SKM-1 treated with dmso at 0.1 percent for 144 hours (cell line): ENCODE measurements around the gene MAGED4.
"Not testable (repeated sequence)": the region's sequence is repeated elsewhere in the genome, so short reads cannot be mapped to it uniquely, and the experiment has no call there.

ENCODE experiments used
- DNase-seq: peaks from one replicate; lab custom pipeline; 2025; ENCODE audit not compliant: unreplicated experiment; lab: John Stamatoyannopoulos, UW

Gene MAGED4, protein sequence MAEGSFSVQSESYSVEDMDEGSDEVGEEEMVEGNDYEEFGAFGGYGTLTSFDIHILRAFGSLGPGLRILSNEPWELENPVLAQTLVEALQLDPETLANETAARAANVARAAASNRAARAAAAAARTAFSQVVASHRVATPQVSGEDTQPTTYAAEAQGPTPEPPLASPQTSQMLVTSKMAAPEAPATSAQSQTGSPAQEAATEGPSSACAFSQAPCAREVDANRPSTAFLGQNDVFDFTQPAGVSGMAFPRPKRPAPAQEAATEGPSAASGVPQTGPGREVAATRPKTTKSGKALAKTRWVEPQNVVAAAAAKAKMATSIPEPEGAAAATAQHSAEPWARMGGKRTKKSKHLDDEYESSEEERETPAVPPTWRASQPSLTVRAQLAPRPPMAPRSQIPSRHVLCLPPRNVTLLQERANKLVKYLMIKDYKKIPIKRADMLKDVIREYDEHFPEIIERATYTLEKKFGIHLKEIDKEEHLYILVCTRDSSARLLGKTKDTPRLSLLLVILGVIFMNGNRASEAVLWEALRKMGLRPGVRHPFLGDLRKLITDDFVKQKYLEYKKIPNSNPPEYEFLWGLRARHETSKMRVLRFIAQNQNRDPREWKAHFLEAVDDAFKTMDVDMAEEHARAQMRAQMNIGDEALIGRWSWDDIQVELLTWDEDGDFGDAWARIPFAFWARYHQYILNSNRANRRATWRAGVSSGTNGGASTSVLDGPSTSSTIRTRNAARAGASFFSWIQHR

DNA sequence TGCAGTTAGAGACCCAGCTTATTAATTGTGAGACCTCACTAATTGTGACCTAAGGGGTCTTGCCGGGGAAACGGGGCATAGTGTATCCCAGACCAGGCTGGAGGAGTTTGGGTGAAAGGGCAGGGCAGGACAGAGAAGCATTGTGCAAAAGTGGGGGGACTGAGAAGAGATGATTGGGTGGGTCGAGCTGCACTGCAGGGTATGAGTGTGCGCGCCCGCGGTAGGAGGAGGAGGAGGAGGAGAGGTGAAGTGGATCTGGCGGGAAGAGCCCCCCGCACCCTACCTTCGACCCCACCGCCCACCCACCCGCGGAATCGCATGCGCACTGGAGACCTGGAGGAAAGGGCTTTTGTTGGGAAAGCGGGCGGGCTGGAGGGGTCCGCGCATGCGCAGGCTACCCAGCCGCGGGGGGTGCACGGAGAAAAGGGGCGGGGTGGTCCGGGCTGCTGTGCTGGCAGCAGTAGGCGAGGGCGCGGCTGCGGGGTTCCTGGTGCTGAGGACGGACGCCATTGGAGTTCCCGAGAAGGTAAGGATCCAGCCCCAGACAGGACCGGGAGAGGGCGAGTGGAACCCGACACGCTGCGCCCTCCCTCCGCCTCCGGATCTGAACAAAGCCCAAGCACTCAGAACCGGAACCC lies at the start of gene MAGED4:
Gene MAGED4, plus strand, starts transcription at position 449 of the 638 bp plus-strand sequence. CDS start 1,035 bp downstream, outside the sequence.
- not testable (repeated sequence) for DNase-seq

DNA sequence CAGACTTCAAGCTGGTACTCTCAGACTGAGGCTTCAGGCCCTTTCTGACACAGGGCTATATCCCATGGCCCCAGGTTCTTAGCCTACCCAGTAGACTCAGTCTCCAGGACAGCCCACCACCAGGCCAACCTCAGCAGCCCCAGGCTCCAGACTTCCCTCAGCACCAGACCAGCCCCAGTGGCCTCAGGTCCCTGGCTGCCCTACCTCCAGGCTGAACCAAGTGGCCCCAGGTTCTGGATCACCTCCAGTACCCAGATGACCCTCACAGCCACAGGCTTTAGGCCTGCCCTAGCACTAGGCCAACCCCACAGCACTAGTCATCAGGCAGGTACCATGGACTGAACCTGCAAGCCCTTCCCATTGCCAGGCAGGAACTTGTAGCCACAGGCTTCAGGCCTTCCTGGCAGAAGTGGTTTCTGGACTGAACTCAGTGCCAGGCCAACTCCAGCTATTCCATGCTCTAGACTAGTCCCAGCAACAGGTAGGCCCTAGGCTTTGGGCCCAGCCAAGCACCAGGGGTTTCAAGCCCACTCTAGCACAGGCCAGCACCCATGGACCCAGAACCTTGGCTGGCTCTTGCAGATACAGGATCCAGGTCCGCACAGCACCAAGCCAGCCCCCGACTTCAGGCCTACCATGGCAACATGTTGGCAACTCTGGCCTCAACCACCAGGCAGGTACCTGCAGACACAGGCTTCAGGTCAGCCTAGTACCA lies 45.7 kb upstream of the MAGED4 start:
- no peak for DNase-seq

DNA sequence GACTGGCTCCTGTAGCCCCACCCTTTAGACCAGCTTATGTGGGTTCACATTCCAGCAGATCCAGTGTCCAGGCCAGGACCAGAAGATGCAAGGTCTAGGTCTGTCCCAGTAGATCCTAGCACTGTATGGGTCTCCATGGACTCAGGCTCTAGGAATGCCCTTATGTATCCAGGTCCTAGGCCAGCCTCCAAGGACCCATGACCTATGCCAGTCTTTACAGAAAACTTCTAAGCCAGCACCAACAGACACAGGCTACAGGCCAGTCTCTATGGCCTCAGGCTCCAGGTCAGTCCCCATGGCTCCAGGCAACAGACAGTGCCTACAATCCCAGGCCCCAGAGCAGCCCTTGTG lies 45.2 kb upstream of the MAGED4 start:
- DNase-seq = no peak

DNA sequence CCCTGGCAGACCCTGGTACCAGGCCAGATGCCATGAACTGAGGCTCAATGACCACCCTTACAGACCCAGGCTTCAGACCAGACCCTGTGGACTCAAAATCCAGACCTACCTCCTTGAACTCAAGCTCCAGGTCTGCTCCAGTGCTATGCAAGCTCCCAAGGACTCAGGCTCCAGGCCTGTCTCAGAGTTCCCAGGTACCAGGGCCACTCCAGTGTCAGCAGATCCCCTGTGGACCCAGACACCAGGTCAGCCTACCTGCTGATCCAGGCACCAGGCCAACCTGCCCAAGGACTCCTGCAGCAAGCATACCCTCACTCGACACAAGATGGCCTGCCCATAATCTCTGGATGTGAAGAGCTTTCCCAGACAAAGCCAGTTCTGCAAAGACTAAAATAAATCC lies 44.7 kb upstream of the MAGED4 start:
- no peak for DNase-seq

DNA sequence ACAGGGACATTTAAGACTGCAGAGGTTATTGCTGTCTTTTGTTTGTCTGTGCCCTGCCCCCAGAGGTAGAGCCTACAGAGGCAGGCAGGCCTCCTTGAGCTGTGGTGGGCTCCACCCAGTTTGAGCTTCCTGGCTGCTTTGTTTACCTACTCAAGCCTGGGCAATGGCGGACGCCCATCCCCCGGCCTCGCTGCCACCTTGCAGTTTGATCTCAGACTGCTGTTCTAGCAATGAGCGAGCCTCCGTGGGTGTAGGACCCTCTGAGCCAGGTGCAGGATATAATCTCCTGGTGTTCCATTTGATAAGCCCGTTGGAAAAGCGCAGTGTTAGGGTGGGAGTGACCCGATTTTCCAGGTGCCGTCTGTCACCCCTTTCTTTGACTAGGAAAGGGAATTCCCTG lies 34.0 kb upstream of the MAGED4 start:
- not testable (repeated sequence) for DNase-seq

DNA sequence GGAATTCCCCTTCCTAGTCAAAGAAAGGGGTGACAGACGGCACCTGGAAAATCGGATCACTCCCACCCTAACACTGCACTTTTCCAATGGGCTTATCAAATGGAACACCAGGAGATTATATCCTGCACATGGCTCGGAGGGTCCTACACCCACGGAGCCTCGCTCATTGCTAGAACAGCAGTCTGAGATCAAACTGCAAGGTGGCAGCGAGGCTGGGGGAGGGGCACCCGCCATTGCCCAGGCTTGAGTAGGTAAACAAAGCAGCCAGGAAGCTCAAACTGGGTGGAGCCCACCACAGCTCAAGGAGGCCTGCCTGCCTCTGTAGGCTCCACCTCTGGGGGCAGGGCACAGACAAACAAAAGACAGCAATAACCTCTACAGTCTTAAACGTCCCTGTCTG lies 24.5 kb upstream of the MAGED4 start:
- not testable (repeated sequence) for DNase-seq

DNA sequence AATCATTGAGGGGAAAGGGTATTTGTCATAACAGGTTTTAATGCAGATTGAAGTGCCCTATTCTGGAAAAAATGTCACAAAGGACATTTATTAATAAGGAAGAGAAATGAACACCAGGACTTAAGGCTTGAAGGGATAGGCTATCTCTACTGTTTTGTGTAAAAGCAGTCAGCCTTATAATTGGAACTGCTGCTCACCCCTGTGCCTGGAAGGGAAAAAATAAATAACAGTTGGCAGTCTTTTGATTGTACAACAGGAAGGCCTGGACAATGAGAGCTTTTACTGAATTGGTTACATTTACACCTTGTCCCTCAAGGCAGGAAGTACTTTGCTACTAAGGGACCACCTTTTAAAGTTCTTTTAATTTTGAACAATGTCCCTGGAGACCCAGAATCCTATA lies 17.8 kb upstream of the MAGED4 start:
- DNase-seq = no peak

DNA sequence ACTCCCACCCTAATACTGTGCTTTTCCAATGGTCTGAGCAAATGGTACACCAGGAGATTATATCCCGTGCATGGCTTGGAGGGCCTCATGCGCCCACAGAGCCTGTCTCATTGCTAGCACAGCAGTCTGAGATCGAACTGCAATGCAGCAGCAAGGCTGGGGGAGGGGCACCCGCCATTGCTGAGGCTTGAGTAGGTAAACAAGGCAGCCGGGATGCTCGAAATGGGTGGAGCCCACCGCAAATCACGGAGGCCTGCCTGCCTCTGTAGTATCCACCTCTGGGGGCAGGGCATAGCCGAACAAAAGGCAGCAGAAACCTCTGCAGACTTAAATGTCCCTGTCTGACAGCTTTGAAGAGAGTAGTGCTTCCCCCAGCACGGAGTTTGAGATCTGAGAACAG lies 13.6 kb upstream of the MAGED4 start:
- DNase-seq = not testable (repeated sequence)

DNA sequence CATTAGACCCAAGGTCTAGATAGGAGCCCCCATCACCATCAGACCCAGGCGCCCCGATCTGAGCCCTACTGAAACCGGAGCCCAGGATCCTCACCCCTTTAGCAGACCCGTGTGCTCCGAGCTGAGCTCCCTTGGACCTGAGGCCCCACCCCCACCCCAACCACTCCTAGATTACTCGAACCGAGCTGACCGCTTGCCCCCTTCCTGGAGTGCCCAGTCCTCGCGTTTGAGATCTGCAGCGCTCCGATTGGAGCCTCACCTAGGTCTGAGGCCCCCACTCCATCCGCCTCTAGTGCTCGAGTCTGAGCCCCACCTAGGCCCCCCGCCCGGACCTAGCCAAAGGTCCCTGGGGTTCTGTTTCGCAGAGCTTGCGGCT lies 378 bp downstream of the MAGED4 start:
- DNase-seq = not testable (repeated sequence)

DNA sequence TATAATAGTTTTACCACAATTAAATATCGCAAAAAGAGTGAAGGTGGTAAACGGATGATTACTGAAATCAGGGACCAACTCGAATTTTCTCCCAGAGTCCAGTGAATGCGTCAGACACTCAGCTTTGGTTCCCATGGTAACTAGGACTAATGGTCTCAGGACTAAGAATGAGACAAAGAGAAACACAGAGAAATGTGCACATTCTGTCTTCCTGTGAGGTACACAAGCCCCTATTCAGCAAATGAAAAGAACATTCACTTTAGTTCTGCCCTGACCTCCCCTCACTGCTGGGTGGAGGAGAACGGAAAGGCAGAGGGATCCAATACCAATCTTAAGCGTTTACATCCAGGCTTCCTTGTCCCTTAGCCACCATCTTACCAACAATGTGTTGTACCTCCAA lies 26.7 kb downstream of the MAGED4 start:
- DNase-seq = not testable (repeated sequence)

DNA sequence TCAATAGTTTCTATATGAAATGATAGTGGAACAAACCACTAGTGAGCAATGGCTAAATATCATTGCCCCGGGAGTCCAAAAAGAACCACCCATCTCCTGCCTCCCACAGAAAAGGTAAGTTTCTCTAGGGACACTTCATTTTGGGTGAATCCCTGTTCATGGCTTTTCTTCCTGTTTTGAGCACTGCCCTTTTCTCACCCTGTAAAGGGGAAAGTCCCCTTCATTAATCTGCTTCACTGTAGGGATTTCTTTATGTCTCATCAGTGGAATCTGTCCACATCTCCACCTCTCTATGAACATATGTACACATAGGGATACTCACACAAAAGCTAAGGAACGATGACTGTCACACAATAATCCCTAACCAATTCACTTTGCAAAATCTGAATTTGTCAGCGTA lies 28.6 kb downstream of the MAGED4 start:
- DNase-seq = no peak

DNA sequence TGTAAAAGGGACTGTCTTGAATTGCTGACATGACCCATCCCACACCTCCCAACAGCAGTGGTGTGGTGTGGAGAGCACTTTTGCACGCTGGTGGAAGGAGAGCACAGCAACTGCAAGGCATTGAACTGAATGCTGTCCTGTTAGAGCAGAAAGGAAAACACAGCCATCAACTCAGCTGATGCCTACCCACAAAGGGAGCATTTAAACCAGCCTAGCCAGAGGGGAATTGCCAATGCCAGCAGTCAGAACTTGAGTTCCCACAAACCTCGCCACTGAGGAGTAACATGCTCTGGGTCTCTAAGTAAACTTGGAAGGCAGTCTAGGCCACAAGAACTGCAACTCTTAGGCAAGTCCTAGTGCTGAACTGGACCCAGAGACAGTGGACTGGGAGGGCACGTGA lies 31.9 kb downstream of the MAGED4 start:
- no peak for DNase-seq

DNA sequence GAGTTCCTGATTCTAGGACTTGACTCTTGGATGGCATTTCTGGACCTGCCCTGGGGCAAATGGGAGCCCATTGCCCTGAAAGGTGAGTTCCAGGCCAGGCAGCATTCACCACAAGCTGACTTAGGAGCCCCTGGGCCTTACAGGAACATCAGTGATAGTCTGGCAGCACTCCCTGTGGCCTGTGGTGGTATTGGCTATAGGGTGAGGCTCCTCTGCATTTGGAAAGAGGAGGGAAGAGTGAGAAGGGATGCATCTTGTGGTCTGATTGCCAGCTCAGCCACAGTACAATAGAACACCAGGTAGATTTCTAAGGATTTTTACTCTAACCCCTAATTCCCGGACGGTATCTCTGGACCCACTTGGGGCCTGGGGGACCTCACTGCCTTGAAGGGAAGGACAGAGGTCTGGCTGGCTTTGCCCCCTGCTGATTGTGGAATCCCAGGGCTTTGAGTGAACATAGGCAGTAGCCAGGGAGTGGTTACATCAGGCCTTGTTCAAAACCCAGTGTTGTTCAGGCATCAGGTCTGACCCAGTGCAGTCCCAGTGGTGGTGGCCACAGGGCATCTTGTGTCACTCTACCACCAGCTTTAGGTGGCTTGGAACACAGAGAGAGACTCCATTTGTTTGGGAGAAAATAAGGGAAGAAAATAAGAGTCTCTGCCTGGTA lies 32.9 kb downstream of the MAGED4 start:
- no peak for DNase-seq

DNA sequence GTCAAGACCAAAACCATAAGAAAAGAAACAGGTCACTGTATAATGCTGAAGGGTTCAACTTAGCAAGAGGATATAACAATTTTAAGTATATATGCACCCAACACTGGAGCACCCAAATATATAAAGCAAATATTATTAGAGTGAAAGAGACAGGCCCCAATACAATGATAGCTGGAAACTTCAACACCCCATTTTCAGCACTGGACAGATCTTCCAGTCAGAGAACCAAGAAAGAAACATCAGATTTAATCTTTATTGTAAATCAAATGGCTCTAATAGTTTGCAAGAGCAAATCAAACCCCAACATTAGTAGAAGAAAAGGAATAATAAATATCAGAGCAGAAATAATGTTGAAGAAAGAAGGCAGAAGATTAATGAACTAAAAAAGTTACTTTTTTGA lies 36.2 kb downstream of the MAGED4 start:
- DNase-seq = no peak
